Transverse colon (tissue), 4 donors: Measurements from ENCODE around the gene P2RY2. TPM values are rescaled to one million over a fixed set of nuclear protein-coding genes. Genes with fewer than 3 reads are reported as not detected.

Source experiments
- DNase-seq: peaks from one replicate; pipeline ENCODE4 v3.0.0-alpha.2; 2019
- H3K27ac ChIP-seq, 4 donors: fragments of 200-600 bp; sonication (generic); 2 replicates each; pipeline ENCODE4 v1.5.1; 2016 to 2018; ENCODE audit warnings: inconsistent platforms in 4 of 4
- H3K27me3 ChIP-seq: fragments of 200-600 bp; sonication (generic); 2 replicates; pipeline ENCODE4 v1.5.1; 2017; ENCODE audit warnings: inconsistent platforms
- H3K36me3 ChIP-seq, 4 donors: fragments of 200-600 bp; sonication (generic); 2 replicates each; pipeline ENCODE4 v1.5.1; 2017 to 2019; ENCODE audit warnings: inconsistent platforms in 4 of 4
- H3K4me1 ChIP-seq, 4 donors: fragments of 200-600 bp; sonication (generic); 2 replicates each; pipeline ENCODE4 v1.5.1; 2017 to 2020; ENCODE audit warnings: inconsistent platforms in 4 of 4
- H3K4me3 ChIP-seq, 4 donors: fragments of 200-600 bp; sonication (generic); 1 replicate in 1 of 4; 2 replicates in 3 of 4; pipeline versions ENCODE4 v1.5.1 to v1.6.1; 2017 to 2019; ENCODE audit warnings: inconsistent platforms in 4 of 4
- H3K9me3 ChIP-seq, 2 donors: fragments of 200-600 bp; sonication (generic); 2 replicates each; pipeline ENCODE4 v1.5.1; 2017 to 2019; ENCODE audit warnings: inconsistent platforms in 2 of 2
- EP300 ChIP-seq: sonication (generic); formaldehyde crosslinking; IDR thresholded peaks from one replicate; pipeline ENCODE4 v1.6.1; 2017; ENCODE audit warnings: antibody characterized with exemption, low read depth
- POLR2A ChIP-seq: fragments of 450-650 bp; IDR thresholded peaks from one replicate; pipeline ENCODE4 v1.6.1; 2016; ENCODE audit warnings: antibody characterized with exemption, mild to moderate bottlenecking, moderate library complexity
- POLR2AphosphoS5 ChIP-seq, 3 donors: sonication (generic); formaldehyde crosslinking; IDR thresholded peaks; one replicate each; pipeline ENCODE4 v1.6.1; 2016; ENCODE audit warnings: antibody characterized with exemption in 3 of 3
- WGBS, 2 donors: methylation state at CpG; one replicate each; pipeline ENCODE4 v1.1.5; 2018; ENCODE audit warnings: low coverage in 1 of 2; 5-methylcytosine and 5-hydroxymethylcytosine counted together
- in situ Hi-C, 4 donors: fragments of 200-750 bp; cut with MboI; loops; one replicate each; pipeline versions ENCODE4 v1.15.0 to v1.15.1; 2017; ENCODE audit warnings: low sequenced_read_pairs in 3 of 4, low pct_ligation_motif_present in 1 of 4, low pct_unique_long_range_greater_than_20kb in 1 of 4
- intact Hi-C: fragments of 100-400 bp; cut with DNase I; formaldehyde crosslinking; loops from one replicate; pipeline ENCODE4 v1.15.1; 2023; ENCODE audit warnings: low total_unique reads
- total RNA-seq, 4 donors: library from RNA; depleted of rRNA; stranded (reverse); fragments of >200 nt; gene quantifications; one replicate each; pipeline ENCODE4 v1.1.0, GENCODE V29; 2016
- TF ChIP-seq, protein P1 (sequence below), 5 experiments: fragments of 200-600 bp in 3 of 5; fragments of 450-650 bp in 2 of 5; sonication (generic) in 3 of 5; IDR thresholded peaks; 1 replicate in 2 of 5; 2 replicates in 3 of 5; pipeline ENCODE4 v1.5.1; 2016 to 2017; ENCODE audit warnings: antibody characterized with exemption in 5 of 5, inconsistent platforms in 3 of 5, mild to moderate bottlenecking in 2 of 5, moderate library complexity in 1 of 5

P2RY2 gene
- total RNA-seq, 4 donors from 2014 or later: 8.6 to 21.4 (median 12.6) TPM

- DNase-seq: no peak
- intact Hi-C loops: no loop called here
- Histone ChIP-seq H3K9me3 (no peaks in the 10 kb centered on the region), H3K36me3 (no peaks in the 10 kb centered on the region), H3K27ac (peak overlapping the region in 2 of 4 donors; percentile 17 to 44), H3K4me3 (no peak overlapping the region), H3K4me1 (no peaks in the 10 kb centered on the region), H3K27me3 (no peaks in the 10 kb centered on the region)
- TF ChIP-seq EP300 (no peak), POLR2A (no peak), POLR2AphosphoS5 (IDR thresholded peaks at IDR 0.05) (no peak)
- TF ChIP-seq, protein P1, sequence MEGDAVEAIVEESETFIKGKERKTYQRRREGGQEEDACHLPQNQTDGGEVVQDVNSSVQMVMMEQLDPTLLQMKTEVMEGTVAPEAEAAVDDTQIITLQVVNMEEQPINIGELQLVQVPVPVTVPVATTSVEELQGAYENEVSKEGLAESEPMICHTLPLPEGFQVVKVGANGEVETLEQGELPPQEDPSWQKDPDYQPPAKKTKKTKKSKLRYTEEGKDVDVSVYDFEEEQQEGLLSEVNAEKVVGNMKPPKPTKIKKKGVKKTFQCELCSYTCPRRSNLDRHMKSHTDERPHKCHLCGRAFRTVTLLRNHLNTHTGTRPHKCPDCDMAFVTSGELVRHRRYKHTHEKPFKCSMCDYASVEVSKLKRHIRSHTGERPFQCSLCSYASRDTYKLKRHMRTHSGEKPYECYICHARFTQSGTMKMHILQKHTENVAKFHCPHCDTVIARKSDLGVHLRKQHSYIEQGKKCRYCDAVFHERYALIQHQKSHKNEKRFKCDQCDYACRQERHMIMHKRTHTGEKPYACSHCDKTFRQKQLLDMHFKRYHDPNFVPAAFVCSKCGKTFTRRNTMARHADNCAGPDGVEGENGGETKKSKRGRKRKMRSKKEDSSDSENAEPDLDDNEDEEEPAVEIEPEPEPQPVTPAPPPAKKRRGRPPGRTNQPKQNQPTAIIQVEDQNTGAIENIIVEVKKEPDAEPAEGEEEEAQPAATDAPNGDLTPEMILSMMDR (IDR thresholded peaks at IDR 0.05): no peak
- in situ Hi-C loops: loop anchor here in 1 of 4 donors (10.0 kb wide), 1 partner anchor 414 kb away; no protein-coding TSS in a partner anchor
- WGBS, 2 donors: 96 to 100% methylated on average over 2 to 3 of the region's 3 CpGs
Observed at GRCh38 chr11:73248526-73249185, 30.6 kb downstream of the P2RY2 start.

GRCh38 chr11:73249304-73249703, 31.2 kb downstream of the P2RY2 start:
- H3K27ac ChIP-seq: peak overlapping the region in 2 of 4 donors; percentile 17 to 44
- peak; percentile 28 for DNase-seq
- H3K36me3 ChIP-seq: no peaks in the 10 kb centered on the region
- no peak overlapping the region for H3K4me3 ChIP-seq
- in situ Hi-C loops: loop anchor here in 1 of 4 donors (10.0 kb wide), 1 partner anchor 415 kb away; no protein-coding TSS in a partner anchor
- H3K9me3 ChIP-seq: no peaks in the 10 kb centered on the region
- no peaks in the 10 kb centered on the region for H3K27me3 ChIP-seq
- intact Hi-C loops: no loop called here
- H3K4me1 ChIP-seq: no peaks in the 10 kb centered on the region
- no peak for TF ChIP-seq POLR2A
- no peak for TF ChIP-seq EP300
- TF ChIP-seq, protein P1 (IDR thresholded peaks at IDR 0.05): no peak
- TF ChIP-seq POLR2AphosphoS5 (IDR thresholded peaks at IDR 0.05): peak in 1 of 3 donors; percentile 5
- 70 to 100% methylated on average over 1 to 5 of the region's 5 CpGs for WGBS, 2 donors

GRCh38 chr11:73249853-73250783, 32.0 kb downstream of the P2RY2 start:
- no peaks in the 10 kb centered on the region for H3K27me3 ChIP-seq
- 95 to 96% methylated on average over 8 to 11 of the region's 11 CpGs for WGBS, 2 donors
- H3K9me3 ChIP-seq: no peaks in the 10 kb centered on the region
- TF ChIP-seq POLR2AphosphoS5 (IDR thresholded peaks at IDR 0.05) (no peak), EP300 (no peak), POLR2A (no peak)
- TF ChIP-seq, protein P1 (IDR thresholded peaks at IDR 0.05): no peak
- intact Hi-C loops: no loop called here
- H3K36me3 ChIP-seq: no peaks in the 10 kb centered on the region
- in situ Hi-C loops: loop anchor here in 1 of 4 donors (10.0 kb wide), 1 partner anchor 415 kb away; no protein-coding TSS in a partner anchor
- H3K4me3 ChIP-seq: no peak overlapping the region
- no peaks in the 10 kb centered on the region for H3K4me1 ChIP-seq
- peak overlapping the region in 1 of 4 donors; percentile 17 for H3K27ac ChIP-seq
- peak; percentile 6 for DNase-seq

DNA sequence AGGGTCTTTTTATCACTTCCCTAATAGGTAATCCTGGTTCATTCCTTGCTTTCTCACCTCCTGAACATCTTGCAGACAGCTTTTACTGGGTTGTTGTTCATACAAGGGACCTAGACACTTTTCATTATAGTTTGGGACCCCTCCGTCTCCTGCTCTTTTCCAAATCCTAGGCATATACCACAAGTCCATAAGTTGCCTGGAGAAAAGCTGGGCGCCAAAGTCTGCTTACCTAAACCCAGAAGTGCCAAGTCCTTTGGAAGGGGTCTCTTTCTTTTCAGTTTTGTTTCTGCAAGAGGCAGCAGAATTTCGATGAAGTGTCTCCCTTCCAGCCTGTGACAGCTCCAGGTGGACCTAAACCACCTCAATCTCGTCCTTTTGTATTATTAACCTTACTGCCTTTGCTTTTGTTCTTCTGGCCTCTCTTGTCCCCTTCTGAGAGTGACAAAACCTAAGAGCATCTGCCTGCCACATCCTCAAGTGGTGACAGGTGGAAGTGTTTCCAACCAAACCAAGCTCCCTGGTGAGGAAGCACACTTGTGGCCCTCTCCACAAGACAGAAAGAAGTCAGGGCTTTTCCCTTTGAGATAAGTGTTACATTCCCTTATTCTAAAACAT, 34.6 kb downstream of the P2RY2 start:
- Histone ChIP-seq H3K27me3 (no peaks in the 10 kb centered on the region), H3K36me3 (no peaks in the 10 kb centered on the region), H3K9me3 (no peaks in the 10 kb centered on the region), H3K27ac (no peak overlapping the region), H3K4me3 (no peak overlapping the region), H3K4me1 (peaks cover 0 to 3% (median under 1%) of the 10 kb centered on the region in 4 donors)
- in situ Hi-C loops (no loop called here), intact Hi-C loops (no loop called here)
- no peak for DNase-seq
- WGBS, 2 donors: 81 to 89% methylated on average over 3 to 4 of the region's 4 CpGs
- TF ChIP-seq POLR2AphosphoS5 (IDR thresholded peaks at IDR 0.05) (no peak), EP300 (no peak)
- TF ChIP-seq, protein P1 (IDR thresholded peaks at IDR 0.05): peak in 3 of 5 experiments; percentile 7 to 30 (median 11)
